Motor neuron (in vitro differentiated cells): ENCODE measurements around the gene JDP2. TPM values are rescaled to one million over a fixed set of nuclear protein-coding genes. Genes with fewer than 3 reads are reported as not detected.

Source experiments
- ATAC-seq, 8 experiments: fragments of 200-7000 bp; cut with Tn5 transposase; replicated peaks in 6 of 8; 2 replicates each; pipeline ENCODE4 v1.8.0; 2021; ENCODE audit warnings: mild to moderate bottlenecking in 8 of 8, moderate library complexity in 8 of 8
- H3K27ac ChIP-seq, 2 donors: fragments of 250-450 bp; sonication (Bioruptor Pico); 2 replicates each; pipeline ENCODE4 v1.9.0; 2021; ENCODE audit warnings: antibody characterized with exemption in 2 of 2, mild to moderate bottlenecking in 2 of 2, moderate library complexity in 1 of 2
- H3K4me1 ChIP-seq, 2 donors: fragments of 250-450 bp; sonication (Bioruptor Pico); replicated peaks in 1 of 2; 2 replicates each; pipeline ENCODE4 v1.6.1; 2021; ENCODE audit warnings: antibody characterized with exemption in 2 of 2, mild to moderate bottlenecking in 2 of 2, moderate library complexity in 1 of 2
- H3K4me3 ChIP-seq, 5 donors: fragments of 250-450 bp; sonication (Bioruptor Pico); 2 replicates each; pipeline ENCODE4 v1.9.0; 2021; ENCODE audit warnings: antibody characterized with exemption in 5 of 5, mild to moderate bottlenecking in 5 of 5, moderate library complexity in 4 of 5
- WGBS, 10 experiments: fragments of 450-650 bp; shearing (Covaris generic); methylation state at CpG; one replicate each; pipeline ENCODE4 v1.0.0; 2022; 5-methylcytosine and 5-hydroxymethylcytosine counted together
- in situ Hi-C, 9 experiments: fragments of 400-800 bp; cut with MboI; loops; one replicate each; pipeline ENCODE4 v1.15.0; 2021; ENCODE audit warnings: low sequenced_read_pairs in 9 of 9, low pct_unique_long_range_greater_than_20kb in 2 of 9; ENCODE audit not compliant: unreplicated experiment in 9 of 9
- total RNA-seq, 8 experiments: library from RNA; unstranded; fragments of 300-600 nt; gene quantifications; 2 replicates each; pipeline versions ENCODE4 v1.2.3 to v1.2.4, GENCODE V29; 2022

JDP2 gene
- total RNA-seq, 8 experiments from 2014 or later = 6.1 to 42.7 (median 10.0) TPM

DNA sequence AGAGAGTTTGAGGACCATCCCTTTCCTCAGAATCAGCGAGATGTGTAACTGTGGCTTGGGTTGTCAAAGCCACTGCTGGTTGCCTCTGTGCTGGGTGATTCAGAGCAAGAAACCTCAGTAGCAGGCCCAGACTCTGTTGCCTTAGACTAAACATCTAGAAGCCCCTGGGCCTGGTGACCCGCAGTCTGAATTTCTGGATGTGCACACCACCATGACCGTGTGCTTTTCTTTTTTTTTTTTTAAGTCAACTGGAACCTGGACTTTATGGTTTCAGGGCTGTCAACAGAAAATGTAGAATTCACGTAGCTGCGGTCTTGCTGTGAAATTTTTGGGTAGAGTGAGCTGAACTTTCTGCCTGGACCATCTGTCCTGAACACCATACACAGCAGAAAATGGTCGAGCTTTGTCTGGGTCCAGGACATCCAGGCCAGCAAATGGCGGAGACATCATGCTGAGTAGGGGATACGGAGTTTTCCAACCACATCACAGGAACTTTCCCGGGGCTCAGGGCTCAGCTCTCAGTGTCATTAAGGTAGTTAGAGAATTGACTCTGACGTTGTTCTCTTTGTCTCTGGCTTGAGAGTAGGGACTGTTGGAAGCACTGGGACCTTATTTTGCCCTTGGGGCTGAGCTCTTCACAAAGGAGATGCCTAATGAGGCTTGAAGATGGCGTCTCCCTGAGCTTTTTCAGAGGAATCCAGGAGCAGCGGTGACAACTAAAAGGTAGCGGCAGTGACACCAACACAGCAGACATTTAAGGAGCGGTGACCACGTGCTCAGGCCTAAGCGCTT, 71.5 kb downstream of the JDP2 start:
- no peak overlapping the region for H3K4me3 ChIP-seq
- 57 to 100% (median 84%) methylated on average over 1 to 12 of the region's 16 CpGs for WGBS, 10 experiments
- ATAC-seq = no peak
- H3K4me1 ChIP-seq = no peaks in the 10 kb centered on the region
- no peak overlapping the region for H3K27ac ChIP-seq
- in situ Hi-C loops = loop anchor here (25.0 kb wide), 2 partner anchors 187 to 362 kb away; partner anchors contain the start of gene NEK9 (in 6 of the 9)

DNA sequence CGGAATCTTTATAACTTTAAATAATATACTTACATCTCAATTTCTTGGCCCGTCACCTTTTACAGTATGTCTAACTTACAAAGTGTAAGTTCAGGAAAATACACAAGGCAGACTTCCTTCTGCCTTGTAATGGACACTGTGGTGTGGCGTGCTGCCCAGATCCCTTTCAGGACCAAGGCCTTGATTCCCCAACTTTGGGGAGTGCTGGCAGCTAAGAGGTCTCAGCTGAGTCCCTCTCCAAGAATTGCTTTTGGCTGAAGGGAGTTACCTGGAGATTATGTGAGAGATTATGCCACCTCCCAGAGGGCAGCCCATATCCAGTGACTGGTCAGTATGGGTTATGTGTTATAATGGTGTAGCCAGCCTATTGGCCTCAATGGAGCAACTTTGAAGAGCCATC, 73.3 kb downstream of the JDP2 start:
- 50 to 100% (median 94%) methylated on average over 2 to 3 of the region's 3 CpGs for WGBS, 10 experiments
- Histone ChIP-seq H3K4me1 (no peaks in the 10 kb centered on the region), H3K4me3 (no peak overlapping the region), H3K27ac (no peak overlapping the region)
- ATAC-seq = no peak
- in situ Hi-C loops = no loop called here

DNA sequence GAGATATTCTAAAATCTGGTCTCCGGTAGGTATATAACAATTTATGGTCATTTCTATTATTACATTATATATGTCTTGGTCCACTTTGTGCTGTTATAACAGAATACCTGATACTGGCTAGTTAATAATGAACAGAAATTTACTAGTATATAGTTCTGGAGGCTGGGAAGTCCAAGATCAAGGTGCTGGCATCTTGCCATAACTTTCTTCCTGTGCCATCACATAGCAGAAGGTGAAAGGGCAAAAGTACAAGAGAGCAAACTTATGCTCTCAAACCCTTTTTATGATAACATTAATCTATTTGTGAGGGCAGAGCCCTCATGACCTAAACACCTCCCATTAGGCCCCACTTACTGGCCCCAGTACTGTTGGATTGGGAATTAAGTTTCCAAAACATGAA, 76.6 kb downstream of the JDP2 start:
- 80 to 100% (median 100%) methylated on average over 1 of the region's 1 CpG; no CpG with 5 or more reads in 3 of the 10 experiments for WGBS, 10 experiments
- no peak for ATAC-seq
- Histone ChIP-seq H3K27ac (no peak overlapping the region), H3K4me1 (no peaks in the 10 kb centered on the region), H3K4me3 (no peak overlapping the region)
- in situ Hi-C loops = no loop called here

DNA sequence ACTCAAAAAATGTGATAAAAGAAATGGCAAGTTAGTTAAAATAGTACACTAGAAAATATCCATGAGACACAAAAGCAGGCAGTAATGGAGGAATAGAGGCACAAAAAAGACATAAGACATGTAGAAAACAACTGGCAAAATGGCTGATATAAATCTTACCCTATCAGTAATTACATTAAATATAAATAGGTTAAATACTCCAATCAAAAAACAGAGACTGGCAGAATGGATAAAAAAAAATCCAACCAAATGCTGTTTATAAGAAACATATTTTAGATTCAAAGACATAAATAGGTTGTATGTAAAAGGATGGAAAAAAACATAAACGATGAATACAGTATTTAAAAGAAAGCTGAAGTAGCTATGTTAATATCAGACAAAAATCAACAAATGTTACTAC, 79.1 kb downstream of the JDP2 start:
- no peak overlapping the region for H3K27ac ChIP-seq
- H3K4me1 ChIP-seq = no peaks in the 10 kb centered on the region
- H3K4me3 ChIP-seq = no peak overlapping the region
- no peak for ATAC-seq
- in situ Hi-C loops = no loop called here
- 47 to 100% (median 95%) methylated on average over 1 of the region's 1 CpG; no CpG with 5 or more reads in 1 of the 10 experiments for WGBS, 10 experiments

DNA sequence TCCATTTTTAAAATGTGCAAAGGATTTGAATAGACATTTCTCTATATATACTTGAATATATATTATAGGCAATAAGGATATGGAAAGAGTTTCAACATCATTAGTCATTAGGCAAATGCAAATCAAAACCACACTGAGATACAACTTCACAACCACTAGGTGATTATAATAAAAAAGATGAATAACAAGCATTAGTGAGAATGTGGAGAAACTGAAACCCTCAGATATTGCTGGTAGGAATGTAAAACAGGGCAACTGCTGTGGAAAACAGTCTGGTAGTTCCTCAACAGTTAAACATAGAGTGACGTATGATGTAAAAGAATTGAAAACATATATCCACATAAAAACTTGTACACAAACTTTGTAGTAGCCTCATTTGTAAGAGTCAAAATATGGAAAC, 82.7 kb downstream of the JDP2 start:
- Histone ChIP-seq H3K4me3 (no peak overlapping the region), H3K4me1 (no peaks in the 10 kb centered on the region), H3K27ac (no peak overlapping the region)
- ATAC-seq = no peak
- 0 to 100% (median 100%) methylated on average over 1 of the region's 1 CpG; no CpG with 5 or more reads in 1 of the 10 experiments for WGBS, 10 experiments
- in situ Hi-C loops = no loop called here

DNA sequence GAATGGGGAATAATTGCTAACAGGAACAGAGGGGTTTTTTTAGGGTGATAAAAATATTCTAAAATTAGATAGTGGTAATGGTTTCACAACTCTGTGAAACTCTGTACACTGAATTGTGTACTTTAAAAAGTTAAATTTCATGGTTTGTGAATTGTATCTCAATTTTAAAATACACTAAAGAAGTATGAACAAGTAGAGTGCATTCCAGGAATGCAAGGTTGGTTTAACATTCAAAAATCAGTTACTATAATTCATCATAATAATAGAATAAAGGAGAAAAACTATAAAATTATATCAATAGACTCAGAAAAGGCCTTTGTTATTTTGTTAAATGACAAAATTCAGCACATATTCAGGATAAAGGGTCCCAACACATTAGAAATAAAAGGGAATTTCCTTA, 83.4 kb downstream of the JDP2 start:
- in situ Hi-C loops = no loop called here
- ATAC-seq = no peak
- H3K4me3 ChIP-seq = no peak overlapping the region
- H3K27ac ChIP-seq = no peak overlapping the region
- H3K4me1 ChIP-seq = no peaks in the 10 kb centered on the region

DNA sequence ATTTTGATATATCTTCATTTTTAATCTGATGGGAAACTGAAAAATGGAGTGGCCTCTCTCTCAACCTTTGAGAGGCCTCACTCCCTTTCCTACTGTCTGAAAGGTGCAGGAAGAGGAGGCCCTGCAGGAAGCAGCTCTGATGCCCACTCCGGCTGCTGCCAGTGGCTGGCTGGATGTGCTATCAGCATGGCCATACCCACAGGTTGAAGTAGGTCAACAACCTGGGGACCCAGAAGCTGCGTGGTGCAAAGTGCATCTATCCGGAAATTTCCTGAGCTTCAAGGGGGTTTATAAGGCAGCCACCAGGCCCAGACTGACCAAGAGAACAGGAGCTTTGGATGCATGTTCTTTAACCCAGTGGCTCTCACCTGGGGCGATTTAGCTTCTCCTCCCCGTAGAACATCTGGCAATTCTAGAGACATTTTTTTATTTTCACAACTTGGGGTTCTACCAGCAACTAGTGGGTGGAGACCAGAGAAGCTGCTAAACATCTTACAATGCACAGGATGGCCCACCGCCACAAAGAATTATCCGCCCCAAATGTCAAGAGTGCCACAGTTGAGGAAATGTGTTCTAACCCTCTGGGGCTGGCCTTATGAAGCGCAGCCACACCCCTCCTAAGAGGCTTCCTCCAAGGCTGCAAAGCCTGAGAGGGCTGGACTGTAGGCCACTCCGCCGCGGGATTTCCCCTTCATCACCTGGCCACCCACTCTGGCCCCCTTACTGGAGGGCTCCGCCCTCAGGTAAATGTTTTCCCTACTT, 86.3 kb downstream of the JDP2 start:
- no peaks in the 10 kb centered on the region for H3K4me1 ChIP-seq
- no peak for ATAC-seq
- H3K4me3 ChIP-seq = no peak overlapping the region
- 80 to 100% (median 88%) methylated on average over 1 to 6 of the region's 12 CpGs; no CpG with 5 or more reads in 3 of the 10 experiments for WGBS, 10 experiments
- H3K27ac ChIP-seq = no peak overlapping the region
- in situ Hi-C loops = no loop called here

DNA sequence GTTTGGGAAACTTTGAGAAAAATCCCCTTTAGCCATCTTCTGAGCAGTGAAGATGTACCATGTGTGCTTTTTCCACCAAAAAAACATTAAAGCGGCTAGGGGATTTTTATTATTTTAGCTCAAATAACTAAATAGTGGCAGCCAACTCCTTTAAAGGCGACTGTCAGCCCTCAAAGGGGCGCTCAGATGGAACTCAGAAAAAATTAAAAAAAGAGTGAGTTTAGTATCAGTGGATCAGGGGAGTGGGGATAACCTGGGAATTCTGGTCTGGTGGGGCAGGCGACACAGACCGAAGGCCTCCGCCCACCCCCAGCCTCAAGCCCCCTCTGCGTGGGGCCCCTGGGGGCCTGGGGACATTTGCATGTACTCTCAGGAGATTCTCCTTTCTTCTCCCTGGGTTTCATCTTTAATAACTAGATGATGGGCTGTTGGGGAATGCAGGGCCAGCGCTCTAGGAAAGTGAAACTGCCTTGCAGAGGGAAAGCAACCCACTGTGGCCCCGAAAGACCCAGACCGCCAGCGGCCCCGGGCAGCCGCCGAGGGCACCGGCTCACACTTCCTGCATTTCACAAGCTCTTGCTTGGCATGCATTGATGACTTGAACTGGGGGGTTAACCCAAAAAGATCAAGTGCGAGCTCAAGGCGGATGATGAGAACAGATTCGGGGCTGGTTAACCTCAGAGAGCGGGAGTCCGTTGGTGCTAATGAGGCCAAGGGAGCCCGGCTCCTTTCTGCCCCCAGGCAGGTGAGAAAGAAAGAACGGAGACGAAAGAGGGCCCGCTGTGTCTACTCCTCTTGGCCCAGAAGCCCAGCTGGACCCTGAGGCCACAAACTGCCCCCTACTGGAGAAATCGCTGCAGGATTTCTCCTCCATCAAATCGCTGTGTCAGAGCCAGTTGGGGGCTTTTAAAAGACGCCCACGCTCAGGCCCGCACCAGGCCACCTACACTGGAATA, 87.1 kb downstream of the JDP2 start:
- Histone ChIP-seq H3K4me3 (no peak overlapping the region), H3K27ac (no peak overlapping the region), H3K4me1 (no peaks in the 10 kb centered on the region)
- ATAC-seq = peak in 2 of 8 experiments; percentile 55 to 61
- in situ Hi-C loops = no loop called here
- 17 to 88% (median 82%) methylated on average over 3 to 20 of the region's 29 CpGs; no CpG with 5 or more reads in 1 of the 10 experiments for WGBS, 10 experiments

DNA sequence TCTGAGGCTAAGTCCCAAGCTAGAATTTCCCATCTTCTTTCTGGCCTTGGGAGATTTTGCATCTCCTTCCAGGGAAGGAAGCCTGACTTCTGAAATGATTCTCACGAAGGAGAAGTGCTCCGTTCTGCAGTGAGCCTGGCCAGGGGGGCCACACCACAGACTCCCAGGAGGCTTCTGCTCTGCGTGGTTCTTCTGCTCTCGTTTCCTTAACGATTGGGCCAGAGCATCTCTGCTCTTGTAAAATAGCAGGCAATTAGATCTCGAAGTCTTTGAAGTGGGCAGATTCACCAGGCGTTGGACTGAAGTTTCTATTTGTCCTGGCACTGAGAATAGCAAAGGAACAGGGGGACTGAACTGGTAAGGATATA, 87.8 kb downstream of the JDP2 start:
- no peak overlapping the region for H3K4me3 ChIP-seq
- no peaks in the 10 kb centered on the region for H3K4me1 ChIP-seq
- H3K27ac ChIP-seq = no peak overlapping the region
- no peak for ATAC-seq
- 13 to 76% (median 60%) methylated on average over 1 to 6 of the region's 7 CpGs; no CpG with 5 or more reads in 3 of the 10 experiments for WGBS, 10 experiments
- in situ Hi-C loops = no loop called here

DNA sequence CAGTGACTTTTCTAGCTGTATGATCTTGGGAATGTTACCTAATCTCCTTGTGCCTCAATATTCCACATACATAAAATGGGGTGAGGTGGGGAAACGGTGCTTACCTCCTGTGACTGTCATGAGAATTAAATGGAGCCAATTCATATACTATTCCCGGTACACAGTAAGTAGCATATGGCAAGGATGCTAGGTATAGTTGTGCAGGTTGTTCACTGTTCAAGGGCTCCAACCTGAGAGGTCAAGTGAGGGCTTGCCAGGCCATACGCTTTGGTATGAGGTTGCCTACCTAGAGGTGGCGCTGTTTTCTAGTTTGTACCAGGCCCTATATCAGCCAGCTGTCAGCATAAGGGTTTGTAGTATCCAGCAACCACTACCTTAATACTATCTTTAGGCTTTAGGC, 90.8 kb downstream of the JDP2 start:
- WGBS, 10 experiments = 20 to 83% (median 75%) methylated on average over 1 to 3 of the region's 4 CpGs; no CpG with 5 or more reads in 1 of the 10 experiments
- no peak overlapping the region for H3K4me3 ChIP-seq
- no peaks in the 10 kb centered on the region for H3K4me1 ChIP-seq
- no peak overlapping the region for H3K27ac ChIP-seq
- peak in 3 of 8 experiments; percentile 56 to 82 (median 75) for ATAC-seq
- in situ Hi-C loops = no loop called here

DNA sequence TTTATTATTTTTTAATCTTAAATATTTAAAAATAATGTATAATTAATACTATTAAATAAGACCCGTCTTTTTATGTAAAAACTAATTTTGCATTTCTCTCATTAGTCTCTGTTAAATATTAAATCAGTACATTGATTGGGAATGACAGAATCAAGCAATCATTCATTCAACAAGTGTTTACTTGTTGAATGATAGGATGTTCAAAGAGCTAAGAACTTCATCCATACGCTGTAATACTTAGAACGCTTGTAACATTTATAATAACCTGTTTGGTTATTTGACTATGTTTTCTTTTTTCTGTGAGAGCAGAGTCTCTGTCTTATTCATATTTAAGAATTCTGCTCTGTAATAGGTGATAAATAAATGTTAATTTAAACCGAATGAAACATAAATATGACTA, 91.6 kb downstream of the JDP2 start:
- ATAC-seq = no peak
- Histone ChIP-seq H3K4me1 (no peaks in the 10 kb centered on the region), H3K4me3 (no peak overlapping the region), H3K27ac (no peak overlapping the region)
- in situ Hi-C loops = no loop called here
- 58 to 100% (median 89%) methylated on average over 3 to 4 of the region's 4 CpGs for WGBS, 10 experiments

DNA sequence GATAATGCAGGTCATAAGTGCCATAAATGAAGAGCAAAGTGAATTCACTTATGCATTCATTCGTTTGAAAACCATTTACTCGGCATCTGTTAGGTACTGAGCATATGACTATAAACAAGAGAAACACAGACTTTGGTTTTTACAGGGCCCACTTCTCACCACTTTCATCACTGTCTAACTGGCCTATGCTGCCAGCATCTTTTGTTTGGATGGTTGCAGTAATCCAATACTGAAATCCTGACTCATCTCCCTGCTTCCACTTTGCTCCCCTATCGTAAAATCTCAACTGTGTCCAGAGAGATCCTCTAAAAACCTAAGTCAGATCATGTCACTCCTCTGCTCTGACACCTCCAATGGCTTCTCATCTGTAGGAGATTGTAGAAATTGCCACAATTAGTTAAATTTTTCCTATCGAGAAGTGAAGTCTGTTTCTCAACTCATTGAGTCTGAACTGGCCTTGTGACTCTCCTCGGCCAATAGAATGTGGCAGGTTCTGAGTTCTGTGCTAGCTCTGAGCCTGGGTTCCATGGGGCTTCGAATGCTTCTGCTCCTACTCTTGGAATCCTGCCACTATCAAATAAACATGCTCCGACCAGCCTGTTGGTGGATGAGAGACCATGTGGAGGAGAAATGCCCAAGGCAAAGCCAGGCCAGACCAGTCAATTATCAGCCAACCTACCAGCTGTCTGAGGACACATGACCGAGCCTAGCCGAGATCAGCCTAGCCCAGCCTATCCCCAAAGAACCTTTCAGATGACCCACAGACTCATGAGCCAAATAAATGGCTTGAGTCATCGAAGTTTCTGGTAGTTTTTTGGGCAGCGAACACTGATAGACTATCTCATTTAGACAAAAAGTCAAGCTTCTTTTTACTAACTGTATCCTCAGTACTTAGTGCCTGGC, 92.3 kb downstream of the JDP2 start:
- H3K4me3 ChIP-seq = no peak overlapping the region
- WGBS, 10 experiments = 61 to 100% (median 84%) methylated on average over 1 to 11 of the region's 11 CpGs; no CpG with 5 or more reads in 1 of the 10 experiments
- no peaks in the 10 kb centered on the region for H3K4me1 ChIP-seq
- H3K27ac ChIP-seq = no peak overlapping the region
- no peak for ATAC-seq
- in situ Hi-C loops = no loop called here
